ENCODE data around the gene TRRAP. TPM values are rescaled to one million over a fixed set of nuclear protein-coding genes. Genes with fewer than 3 reads are reported as not detected.
A peak's percentile ranks its signal among the peaks of the same experiment; 100 is the strongest.

TRRAP gene
- total and polyA plus RNA-seq, 2 experiments from 2014 or later = 14.9 to 58.7 TPM

DNA sequence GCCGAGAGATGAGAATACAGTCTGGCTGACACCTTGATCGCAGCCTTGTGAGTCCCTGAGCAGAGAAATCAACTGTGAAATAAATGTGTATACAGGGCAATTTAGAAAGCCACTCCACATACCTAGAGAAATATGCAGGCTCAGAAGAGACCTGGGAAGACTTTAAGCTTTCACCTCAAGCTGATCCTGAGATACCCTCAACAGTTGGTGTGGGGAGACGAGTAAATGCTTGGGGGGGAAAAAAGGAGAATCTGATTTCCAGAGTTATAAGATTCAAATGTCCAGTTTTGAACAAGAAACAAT is 142.0 kb downstream of the TRRAP start:
- Mint-ChIP-seq H3K9me3 (no peaks in the 10 kb centered on the region), H3K36me3 (ENCODE audit: low read depth) (peaks cover 38% of the 10 kb centered on the region), H3K4me1 (peaks cover 11% of the 10 kb centered on the region; the same call in 2 of the 3 replicates), H3K4me3 (no peak overlapping the region), H3K27me3 (ENCODE audit: insufficient read depth, low read depth, poor library complexity) (peaks cover 3% of the 10 kb centered on the region), H3K27ac (peak overlapping the region; percentile 28; the same call in 1 of the 2 replicates)
- Histone ChIP-seq H3K27me3 (ENCODE audit: insufficient read depth) (no peaks in the 10 kb centered on the region), H2AFZ (no peak overlapping the region), H3K4me2 (no peak overlapping the region), H3K36me3 (ENCODE audit: insufficient read depth) (peaks cover under 1% of the 10 kb centered on the region), H3K4me1 (ENCODE audit: insufficient read depth) (no peaks in the 10 kb centered on the region), H3F3A (replicated peaks; ENCODE audit: low read depth) (no peaks in the 10 kb centered on the region), H3K4me3 (no peak overlapping the region), H4K20me1 (replicated peaks; ENCODE audit: insufficient read depth) (0 out of 2 replicates have a peak, but pooled peaks cover 3% of the 10 kb centered on the region), H3K9me2 (ENCODE audit: insufficient read depth) (no peaks in the 10 kb centered on the region), H3K27ac (ENCODE audit: low read depth) (no peak overlapping the region), H3K79me2 (replicated peaks; ENCODE audit: insufficient read depth) (peaks cover 13% of the 10 kb centered on the region)
- ATAC-seq (no peak), DNase-seq (ENCODE audit: low spot score) (no peak)
- TF ChIP-seq, protein P1, sequence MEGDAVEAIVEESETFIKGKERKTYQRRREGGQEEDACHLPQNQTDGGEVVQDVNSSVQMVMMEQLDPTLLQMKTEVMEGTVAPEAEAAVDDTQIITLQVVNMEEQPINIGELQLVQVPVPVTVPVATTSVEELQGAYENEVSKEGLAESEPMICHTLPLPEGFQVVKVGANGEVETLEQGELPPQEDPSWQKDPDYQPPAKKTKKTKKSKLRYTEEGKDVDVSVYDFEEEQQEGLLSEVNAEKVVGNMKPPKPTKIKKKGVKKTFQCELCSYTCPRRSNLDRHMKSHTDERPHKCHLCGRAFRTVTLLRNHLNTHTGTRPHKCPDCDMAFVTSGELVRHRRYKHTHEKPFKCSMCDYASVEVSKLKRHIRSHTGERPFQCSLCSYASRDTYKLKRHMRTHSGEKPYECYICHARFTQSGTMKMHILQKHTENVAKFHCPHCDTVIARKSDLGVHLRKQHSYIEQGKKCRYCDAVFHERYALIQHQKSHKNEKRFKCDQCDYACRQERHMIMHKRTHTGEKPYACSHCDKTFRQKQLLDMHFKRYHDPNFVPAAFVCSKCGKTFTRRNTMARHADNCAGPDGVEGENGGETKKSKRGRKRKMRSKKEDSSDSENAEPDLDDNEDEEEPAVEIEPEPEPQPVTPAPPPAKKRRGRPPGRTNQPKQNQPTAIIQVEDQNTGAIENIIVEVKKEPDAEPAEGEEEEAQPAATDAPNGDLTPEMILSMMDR (conservative IDR thresholded peaks at IDR 0.05; ENCODE audit: low read depth in 2 of 2) = no peak

DNA sequence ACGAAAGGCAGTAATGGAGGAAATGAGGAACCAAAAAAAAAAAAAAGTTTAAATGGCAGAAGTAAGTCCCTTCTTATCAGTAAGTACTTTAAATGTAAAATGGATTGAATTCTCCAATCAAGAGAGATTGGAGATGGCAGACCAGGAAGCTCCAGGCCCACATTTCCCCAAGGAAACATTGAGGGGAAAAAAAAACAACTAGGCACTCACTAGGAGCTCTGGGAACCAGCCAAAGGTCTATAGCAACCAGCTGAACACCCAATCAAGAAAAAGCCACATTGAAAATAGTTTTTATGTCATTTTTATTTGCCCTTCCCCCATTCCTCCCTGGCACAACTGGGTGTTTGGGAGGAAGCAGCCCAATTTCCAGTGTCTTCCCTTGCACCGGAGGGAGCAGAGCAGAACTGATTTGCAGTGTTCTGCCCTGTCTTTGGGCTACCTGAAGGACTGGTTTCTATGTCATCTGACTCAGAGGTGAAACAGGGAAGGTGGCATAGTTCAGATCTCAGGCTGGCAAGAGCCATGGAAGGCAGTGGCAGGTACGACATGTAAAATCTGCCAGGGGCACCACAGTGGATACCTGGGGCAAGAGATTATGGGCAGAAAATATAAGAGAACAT is 143.7 kb downstream of the TRRAP start:
- Mint-ChIP-seq H3K27ac (peak overlapping the region; percentile 64; the same call in 1 of the 2 replicates), H3K36me3 (ENCODE audit: low read depth) (peaks cover 22% of the 10 kb centered on the region)
- ATAC-seq = peak; percentile 26; the same call in 2 of the 3 replicates
- TF ChIP-seq JUNB (IDR thresholded peaks at IDR 0.05; ENCODE audit: unreplicated experiment) = no peak
- no peak for TF ChIP-seq CREB1 (CRISPR knock-in tag; IDR thresholded peaks at IDR 0.05; ENCODE audit: low read depth)
- TF ChIP-seq ZNF114 (CRISPR knock-in tag; IDR thresholded peaks at IDR 0.05) = no peak
- TF ChIP-seq ZNF331 (CRISPR knock-in tag; IDR thresholded peaks at IDR 0.05; ENCODE audit: low read depth) = no peak
- TF ChIP-seq POLR2AphosphoS5 (IDR thresholded peaks at IDR 0.05; ENCODE audit: low read depth) = no peak
- TF ChIP-seq, protein P2, sequence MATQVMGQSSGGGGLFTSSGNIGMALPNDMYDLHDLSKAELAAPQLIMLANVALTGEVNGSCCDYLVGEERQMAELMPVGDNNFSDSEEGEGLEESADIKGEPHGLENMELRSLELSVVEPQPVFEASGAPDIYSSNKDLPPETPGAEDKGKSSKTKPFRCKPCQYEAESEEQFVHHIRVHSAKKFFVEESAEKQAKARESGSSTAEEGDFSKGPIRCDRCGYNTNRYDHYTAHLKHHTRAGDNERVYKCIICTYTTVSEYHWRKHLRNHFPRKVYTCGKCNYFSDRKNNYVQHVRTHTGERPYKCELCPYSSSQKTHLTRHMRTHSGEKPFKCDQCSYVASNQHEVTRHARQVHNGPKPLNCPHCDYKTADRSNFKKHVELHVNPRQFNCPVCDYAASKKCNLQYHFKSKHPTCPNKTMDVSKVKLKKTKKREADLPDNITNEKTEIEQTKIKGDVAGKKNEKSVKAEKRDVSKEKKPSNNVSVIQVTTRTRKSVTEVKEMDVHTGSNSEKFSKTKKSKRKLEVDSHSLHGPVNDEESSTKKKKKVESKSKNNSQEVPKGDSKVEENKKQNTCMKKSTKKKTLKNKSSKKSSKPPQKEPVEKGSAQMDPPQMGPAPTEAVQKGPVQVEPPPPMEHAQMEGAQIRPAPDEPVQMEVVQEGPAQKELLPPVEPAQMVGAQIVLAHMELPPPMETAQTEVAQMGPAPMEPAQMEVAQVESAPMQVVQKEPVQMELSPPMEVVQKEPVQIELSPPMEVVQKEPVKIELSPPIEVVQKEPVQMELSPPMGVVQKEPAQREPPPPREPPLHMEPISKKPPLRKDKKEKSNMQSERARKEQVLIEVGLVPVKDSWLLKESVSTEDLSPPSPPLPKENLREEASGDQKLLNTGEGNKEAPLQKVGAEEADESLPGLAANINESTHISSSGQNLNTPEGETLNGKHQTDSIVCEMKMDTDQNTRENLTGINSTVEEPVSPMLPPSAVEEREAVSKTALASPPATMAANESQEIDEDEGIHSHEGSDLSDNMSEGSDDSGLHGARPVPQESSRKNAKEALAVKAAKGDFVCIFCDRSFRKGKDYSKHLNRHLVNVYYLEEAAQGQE (IDR thresholded peaks at IDR 0.05; ENCODE audit: unreplicated experiment) = no peak
- TF ChIP-seq EZH2 (IDR thresholded peaks at IDR 0.05; ENCODE audit: low read depth, unreplicated experiment) = no peak
- TF ChIP-seq, protein P3, sequence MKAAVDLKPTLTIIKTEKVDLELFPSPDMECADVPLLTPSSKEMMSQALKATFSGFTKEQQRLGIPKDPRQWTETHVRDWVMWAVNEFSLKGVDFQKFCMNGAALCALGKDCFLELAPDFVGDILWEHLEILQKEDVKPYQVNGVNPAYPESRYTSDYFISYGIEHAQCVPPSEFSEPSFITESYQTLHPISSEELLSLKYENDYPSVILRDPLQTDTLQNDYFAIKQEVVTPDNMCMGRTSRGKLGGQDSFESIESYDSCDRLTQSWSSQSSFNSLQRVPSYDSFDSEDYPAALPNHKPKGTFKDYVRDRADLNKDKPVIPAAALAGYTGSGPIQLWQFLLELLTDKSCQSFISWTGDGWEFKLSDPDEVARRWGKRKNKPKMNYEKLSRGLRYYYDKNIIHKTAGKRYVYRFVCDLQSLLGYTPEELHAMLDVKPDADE (IDR thresholded peaks at IDR 0.05) = no peak

More for the DNA sequence above, 143.7 kb downstream of the TRRAP start:
- H3K27me3 Mint-ChIP-seq (ENCODE audit: insufficient read depth, low read depth, poor library complexity) = peaks cover 3% of the 10 kb centered on the region
- H4K20me1 ChIP-seq (replicated peaks; ENCODE audit: insufficient read depth) = 0 out of 2 replicates have a peak, but pooled peaks cover 10% of the 10 kb centered on the region
- peaks cover 11% of the 10 kb centered on the region; the same call in 2 of the 3 replicates for H3K4me1 Mint-ChIP-seq
- no peak overlapping the region for H2AFZ ChIP-seq
- no peak overlapping the region for H3K27ac ChIP-seq (ENCODE audit: low read depth)
- H3K4me3 ChIP-seq = no peak overlapping the region
- no peaks in the 10 kb centered on the region for H3K9me2 ChIP-seq (ENCODE audit: insufficient read depth)
- no peak overlapping the region for H3K4me2 ChIP-seq
- H3K9me3 Mint-ChIP-seq = no peaks in the 10 kb centered on the region
- peaks cover 6% of the 10 kb centered on the region for H3K79me2 ChIP-seq (replicated peaks; ENCODE audit: insufficient read depth)
- H3K36me3 ChIP-seq (ENCODE audit: insufficient read depth) = no peaks in the 10 kb centered on the region; the same call in 1 of the 2 replicates
- DNase-seq (ENCODE audit: low spot score) = no peak
- H3K4me3 Mint-ChIP-seq = no peak overlapping the region
- H3K27me3 ChIP-seq (ENCODE audit: insufficient read depth) = no peaks in the 10 kb centered on the region
- H3K4me1 ChIP-seq (ENCODE audit: insufficient read depth) = no peaks in the 10 kb centered on the region
- H3F3A ChIP-seq (replicated peaks; ENCODE audit: low read depth) = no peaks in the 10 kb centered on the region

Measured in GM23338 (cell line).